ENCODE results near the gene RARRES2.
"Not testable (repeated sequence)": the region's sequence is repeated elsewhere in the genome, so short reads cannot be mapped to it uniquely, and the experiment has no call there.

GRCh38 chr7:150304499-150305258, 36.8 kb downstream of the RARRES2 start:
- TF ChIP-seq, protein P1, sequence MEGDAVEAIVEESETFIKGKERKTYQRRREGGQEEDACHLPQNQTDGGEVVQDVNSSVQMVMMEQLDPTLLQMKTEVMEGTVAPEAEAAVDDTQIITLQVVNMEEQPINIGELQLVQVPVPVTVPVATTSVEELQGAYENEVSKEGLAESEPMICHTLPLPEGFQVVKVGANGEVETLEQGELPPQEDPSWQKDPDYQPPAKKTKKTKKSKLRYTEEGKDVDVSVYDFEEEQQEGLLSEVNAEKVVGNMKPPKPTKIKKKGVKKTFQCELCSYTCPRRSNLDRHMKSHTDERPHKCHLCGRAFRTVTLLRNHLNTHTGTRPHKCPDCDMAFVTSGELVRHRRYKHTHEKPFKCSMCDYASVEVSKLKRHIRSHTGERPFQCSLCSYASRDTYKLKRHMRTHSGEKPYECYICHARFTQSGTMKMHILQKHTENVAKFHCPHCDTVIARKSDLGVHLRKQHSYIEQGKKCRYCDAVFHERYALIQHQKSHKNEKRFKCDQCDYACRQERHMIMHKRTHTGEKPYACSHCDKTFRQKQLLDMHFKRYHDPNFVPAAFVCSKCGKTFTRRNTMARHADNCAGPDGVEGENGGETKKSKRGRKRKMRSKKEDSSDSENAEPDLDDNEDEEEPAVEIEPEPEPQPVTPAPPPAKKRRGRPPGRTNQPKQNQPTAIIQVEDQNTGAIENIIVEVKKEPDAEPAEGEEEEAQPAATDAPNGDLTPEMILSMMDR (IDR thresholded peaks at IDR 0.05), result not testable (repeated sequence)
- not testable (repeated sequence) for TF ChIP-seq EP300, POLR2AphosphoS5, POLR2A (IDR thresholded peaks at IDR 0.05)

Data from upper lobe of left lung (tissue), 4 donors.